Liver (tissue), 9 donors: ENCODE results near the gene GALNT8. TPM values are rescaled to one million over a fixed set of nuclear protein-coding genes. Genes with fewer than 3 reads are reported as not detected.
"Not testable (repeated sequence)": the region's sequence is repeated elsewhere in the genome, so short reads cannot be mapped to it uniquely, and the experiment has no call there.

Experiments used
- DNase-seq: peaks from one replicate; pipeline ENCODE4 v3.0.0-alpha.2; 2017; ENCODE audit warnings: low spot score
- H3K27ac ChIP-seq, 2 donors: one replicate each; pipeline ENCODE4 v1.7.0; 2013; ENCODE audit warnings: inconsistent platforms in 2 of 2, low read length in 2 of 2, control low read depth in 1 of 2, low read depth in 1 of 2, mild to moderate bottlenecking in 1 of 2
- H3K27me3 ChIP-seq, 4 donors: one replicate each; pipeline versions ENCODE4 v1.6.1 to v1.7.0; 2013; ENCODE audit warnings: low read length in 3 of 4, inconsistent platforms in 1 of 4, mild to moderate bottlenecking in 1 of 4, moderate library complexity in 1 of 4; ENCODE audit not compliant: control insufficient read depth in 4 of 4, insufficient read depth in 4 of 4
- H3K36me3 ChIP-seq, 4 donors: one replicate each; pipeline versions ENCODE4 v1.6.1 to v1.7.0; 2013; ENCODE audit warnings: low read length in 3 of 4, mild to moderate bottlenecking in 3 of 4, low read depth in 1 of 4, moderate library complexity in 1 of 4; ENCODE audit not compliant: control insufficient read depth in 4 of 4, insufficient read depth in 3 of 4
- H3K4me1 ChIP-seq, 4 donors: one replicate each; pipeline versions ENCODE4 v1.6.1 to v1.7.0; 2013; ENCODE audit warnings: low read length in 3 of 4, mild to moderate bottlenecking in 3 of 4, moderate library complexity in 1 of 4; ENCODE audit not compliant: control insufficient read depth in 4 of 4, insufficient read depth in 4 of 4
- H3K4me3 ChIP-seq, 3 donors: one replicate each; pipeline versions ENCODE4 v1.6.1 to v1.7.0; 2013; ENCODE audit warnings: low read length in 3 of 3, control low read depth in 1 of 3, low read depth in 1 of 3, mild to moderate bottlenecking in 1 of 3
- H3K9ac ChIP-seq, 2 donors: one replicate each; pipeline ENCODE4 v1.7.0; 2013; ENCODE audit warnings: low read length in 2 of 2, mild to moderate bottlenecking in 2 of 2, moderate library complexity in 2 of 2, control low read depth in 1 of 2, low read depth in 1 of 2
- H3K9me3 ChIP-seq, 4 donors: one replicate each; pipeline versions ENCODE4 v1.6.1 to v1.7.0; 2013; ENCODE audit warnings: low read length in 3 of 4; ENCODE audit not compliant: control insufficient read depth in 4 of 4
- CTCF ChIP-seq: fragments of 150-350 bp; IDR thresholded peaks from 2 replicates; pipeline ENCODE4 v1.5.1; 2017; ENCODE audit warnings: improper control_type of control experiment, low read depth, low read length; ENCODE audit not compliant: missing input control
- HNF4G ChIP-seq: IDR thresholded peaks from 2 replicates; pipeline ENCODE4 v1.6.1; 2016; ENCODE audit warnings: antibody characterized with exemption
- JUND ChIP-seq, 2 donors: IDR thresholded peaks; 2 replicates each; pipeline ENCODE4 v1.6.1; 2016; ENCODE audit warnings: antibody characterized with exemption in 2 of 2
- RAD21 ChIP-seq, 2 donors: IDR thresholded peaks; 2 replicates each; pipeline ENCODE4 v1.6.1; 2016; ENCODE audit warnings: antibody characterized with exemption in 2 of 2, mild to moderate bottlenecking in 2 of 2
- REST ChIP-seq: IDR thresholded peaks from 2 replicates; pipeline ENCODE4 v1.6.1; 2016; ENCODE audit warnings: antibody characterized with exemption, mild to moderate bottlenecking
- RXRA ChIP-seq, 2 donors: IDR thresholded peaks; 2 replicates each; pipeline ENCODE4 v1.6.1; 2017 to 2018; ENCODE audit warnings: antibody characterized with exemption in 2 of 2, mild to moderate bottlenecking in 1 of 2
- WGBS: extraction: QIAGEN DNeasy Blood & Tissue Kit; methylation state at CpG from one replicate; pipeline ENCODE4 v1.1.7; 2013; 5-methylcytosine and 5-hydroxymethylcytosine counted together
- polyA plus RNA-seq, 2 donors: library from polyadenylated mRNA; stranded (reverse) in 1 of 2; unstranded in 1 of 2; fragments of 200-250 nt in 1 of 2; fragments of >200 nt in 1 of 2; fragmentation: Nextera tagmentation in 1 of 2; extraction: Ambion mirVana in 1 of 2; gene quantifications; one replicate each; pipeline versions ENCODE4 v1.2.1 to v1.2.3, GENCODE V29; 2013 to 2015
- total RNA-seq, 2 donors: library from RNA; depleted of rRNA; stranded (reverse); fragments of >200 nt; gene quantifications; one replicate each; pipeline ENCODE4 v1.2.3, GENCODE V29; 2014
- donor health status: healthy.
- donor health status: healthy.
- donor health status: healthy.
- donor health status: healthy.
- donor health status: healthy.

GALNT8 gene
- total and polyA plus RNA-seq, 4 donors: 0.03 to 0.25 (median 0.19) TPM; not detected in 1

GRCh38 chr12:4714879-4715278 is 5.3 kb upstream of the GALNT8 start (continued):
- TF ChIP-seq REST (no peak), JUND (IDR thresholded peaks at IDR 0.05) (no peak)

GRCh38 chr12:4717806-4718205 is 2.4 kb upstream of the GALNT8 start:
- 92% methylated on average over 1 of the region's 1 CpG for WGBS
- Histone ChIP-seq H3K9ac (no peak overlapping the region), H3K4me1 (peaks cover 0 to 5% (median 3%) of the 10 kb centered on the region in 4 donors), H3K9me3 (no peaks in the 10 kb centered on the region), H3K36me3 (peaks cover 0 to 2% (median 0%) of the 10 kb centered on the region in 4 donors), H3K27me3 (peaks cover 0 to 2% (median 0%) of the 10 kb centered on the region in 4 donors), H3K4me3 (no peak overlapping the region), H3K27ac (no peak overlapping the region)
- DNase-seq: no peak
- TF ChIP-seq RXRA (IDR thresholded peaks at IDR 0.05): no peak
- peak in 1 of 2 donors; percentile 59 for TF ChIP-seq RAD21 (IDR thresholded peaks at IDR 0.05)

GRCh38 chr12:4720637-4720995 is 416 bp downstream of the GALNT8 start:
- no peak overlapping the region for H3K9ac ChIP-seq
- peaks cover 0 to 2% (median 0%) of the 10 kb centered on the region in 4 donors for H3K27me3 ChIP-seq
- H3K36me3 ChIP-seq: peaks cover 0 to 2% (median 0%) of the 10 kb centered on the region in 4 donors
- no peaks in the 10 kb centered on the region for H3K9me3 ChIP-seq
- no peaks in the 10 kb centered on the region for H3K4me1 ChIP-seq
- no peak overlapping the region for H3K27ac ChIP-seq
- H3K4me3 ChIP-seq: no peak overlapping the region
- no peak for TF ChIP-seq CTCF
- no peak for TF ChIP-seq HNF4G
- WGBS: 53% methylated on average over 4 of the region's 4 CpGs
- no peak for DNase-seq

GRCh38 chr12:4721587-4721986 is 1.4 kb downstream of the GALNT8 start:
- H3K4me3 ChIP-seq, H3K27ac ChIP-seq: not testable (repeated sequence)
- WGBS: 61% methylated on average over 11 of the region's 11 CpGs

More at GRCh38 chr12:4721587-4721986, 1.4 kb downstream of the GALNT8 start:
- not testable (repeated sequence) for H3K9me3 ChIP-seq, H3K27me3 ChIP-seq, H3K36me3 ChIP-seq, H3K9ac ChIP-seq, H3K4me1 ChIP-seq, DNase-seq
